Common myeloid progenitor, CD34-positive (primary cell): ENCODE measurements around the gene SRI.
A peak's percentile ranks its signal among the peaks of the same experiment; 100 is the strongest.
"Not testable (repeated sequence)": the region's sequence is repeated elsewhere in the genome, so short reads cannot be mapped to it uniquely, and the experiment has no call there.

Source experiments
- CTCF ChIA-PET: fragments of 350-600 bp; sonication (Branson Sonifier 250); formaldehyde crosslinking; loops from one replicate; lab custom pipeline; 2021; ENCODE audit warnings: antibody characterized with exemption; lab: Charles Lee
- POLR2A ChIA-PET: fragments of 350-600 bp; sonication (Branson Sonifier 250); formaldehyde crosslinking; loops from one replicate; lab custom pipeline; 2021; ENCODE audit warnings: antibody characterized with exemption; lab: Charles Lee
- DNase-seq, 3 donors: peaks; one replicate each; pipeline versions ENCODE4 v3.0.0 to v3.0.0-alpha.2; 2013
- H3K27ac ChIP-seq, 2 experiments: 1 replicate in 1 of 2; 2 replicates in 1 of 2; pipeline ENCODE4 v1.7.0; 2013; ENCODE audit warnings: inconsistent platforms in 2 of 2, low read length in 2 of 2, mild to moderate bottlenecking in 2 of 2, low read depth in 1 of 2, moderate library complexity in 1 of 2; ENCODE audit not compliant: severe bottlenecking in 2 of 2, insufficient read depth in 1 of 2, poor library complexity in 1 of 2
- H3K27me3 ChIP-seq, 5 experiments: replicated peaks in 2 of 5; 1 replicate in 3 of 5; 2 replicates in 2 of 5; pipeline versions ENCODE4 v1.6.1 to v1.7.0; 2013; ENCODE audit warnings: low read length in 4 of 5, mild to moderate bottlenecking in 2 of 5, moderate library complexity in 2 of 5, inconsistent platforms in 1 of 5; ENCODE audit not compliant: insufficient read depth in 5 of 5, control insufficient read depth in 4 of 5
- H3K36me3 ChIP-seq, 4 experiments: 1 replicate in 2 of 4; 2 replicates in 2 of 4; pipeline versions ENCODE4 v1.6.1 to v1.7.0; 2013; ENCODE audit warnings: low read length in 3 of 4, control low read depth in 1 of 4, mild to moderate bottlenecking in 1 of 4; ENCODE audit not compliant: control insufficient read depth in 4 of 4, insufficient read depth in 4 of 4
- H3K4me1 ChIP-seq, 4 experiments: 1 replicate in 3 of 4; 2 replicates in 1 of 4; pipeline versions ENCODE4 v1.6.1 to v1.7.1; 2013; ENCODE audit warnings: low read length in 3 of 4, mild to moderate bottlenecking in 3 of 4, control low read depth in 1 of 4, inconsistent platforms in 1 of 4, moderate library complexity in 1 of 4; ENCODE audit not compliant: control insufficient read depth in 4 of 4, insufficient read depth in 4 of 4; ENCODE audit errors: control extremely low read depth in 1 of 4
- H3K4me3 ChIP-seq, 7 experiments: 1 replicate in 4 of 7; 2 replicates in 3 of 7; pipeline versions ENCODE4 v1.5.1 to v1.7.0; 2013; ENCODE audit warnings: mild to moderate bottlenecking in 7 of 7, low read length in 6 of 7, moderate library complexity in 6 of 7, inconsistent platforms in 2 of 7, low read depth in 2 of 7, control low read depth in 1 of 7; ENCODE audit not compliant: insufficient read depth in 4 of 7, control insufficient read depth in 1 of 7; ENCODE audit errors: extremely low read depth in 1 of 7
- H3K9me3 ChIP-seq, 5 experiments: 1 replicate in 4 of 5; 2 replicates in 1 of 5; pipeline versions ENCODE4 v1.6.1 to v1.7.1; 2013; ENCODE audit warnings: low read length in 4 of 5, mild to moderate bottlenecking in 2 of 5, inconsistent platforms in 1 of 5, low read depth in 1 of 5, moderate library complexity in 1 of 5; ENCODE audit not compliant: control insufficient read depth in 4 of 5, insufficient read depth in 2 of 5; ENCODE audit errors: control extremely low read depth in 1 of 5
- WGBS: methylation state at CpG from one replicate; pipeline ENCODE4 v1.1.5; 2013; ENCODE audit not compliant: insufficient coverage; 5-methylcytosine and 5-hydroxymethylcytosine counted together

Gene SRI

GRCh38 chr7:88167223-88167622, 52.6 kb downstream of the SRI start:
- Histone ChIP-seq H3K4me3 (no peak overlapping the region), H3K9me3 (no peaks in the 10 kb centered on the region), H3K27ac (no peak overlapping the region), H3K27me3 (no peaks in the 10 kb centered on the region), H3K4me1 (no peaks in the 10 kb centered on the region), H3K36me3 (no peaks in the 10 kb centered on the region)
- ChIA-PET CTCF (interaction anchor here (0.7 kb wide), 1 partner anchor 51 kb away, joined by 3 read pairs; no protein-coding TSS in a partner anchor), POLR2A (no interaction called here)
- WGBS = 84% methylated on average over 2 of the region's 2 CpGs
- DNase-seq = no peak

DNA sequence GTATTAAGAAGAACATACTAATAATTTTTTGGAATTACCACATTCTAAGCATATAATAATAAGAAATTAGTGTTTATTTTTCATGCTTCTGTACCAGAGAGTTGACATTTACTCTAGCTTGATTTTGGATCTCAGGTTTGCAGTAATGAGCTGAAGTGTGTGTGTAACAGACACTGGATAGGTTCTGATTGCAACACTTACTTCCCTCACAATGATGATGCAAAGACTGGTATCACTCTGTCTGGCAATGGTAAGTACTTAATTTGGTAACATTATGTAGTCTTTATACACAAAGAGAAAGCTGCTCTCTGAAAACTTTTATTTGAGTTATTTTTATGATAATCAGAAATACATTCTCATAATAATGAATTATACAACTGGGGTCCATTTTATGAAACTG, 54.1 kb downstream of the SRI start:
- ChIA-PET POLR2A (no interaction called here), CTCF (no interaction called here)
- H3K9me3 ChIP-seq = no peaks in the 10 kb centered on the region
- no peak overlapping the region for H3K27ac ChIP-seq
- H3K36me3 ChIP-seq = no peaks in the 10 kb centered on the region
- peak in 2 of 3 donors; percentile 2 to 9 for DNase-seq
- H3K27me3 ChIP-seq = no peaks in the 10 kb centered on the region
- H3K4me3 ChIP-seq = no peak overlapping the region
- no peaks in the 10 kb centered on the region for H3K4me1 ChIP-seq

- H3K36me3 ChIP-seq = peaks cover 0 to 17% (median 1%) of the 10 kb centered on the region in 4 experiments
- POLR2A ChIA-PET, H3K4me1 ChIP-seq, DNase-seq, H3K27me3 ChIP-seq, H3K4me3 ChIP-seq, H3K27ac ChIP-seq: not testable (repeated sequence)
- peaks cover 0 to 13% (median 2%) of the 10 kb centered on the region in 5 experiments for H3K9me3 ChIP-seq
- WGBS = no CpG with 5 or more reads among the region's 2 CpGs
- CTCF ChIA-PET = interaction anchor here (0.9 kb wide), 1 partner anchor 9 kb away, joined by 3 read pairs; no protein-coding TSS in a partner anchor
These were observed 60.1 kb downstream of the SRI start for GRCh38 chr7:88159741-88160140.

DNA sequence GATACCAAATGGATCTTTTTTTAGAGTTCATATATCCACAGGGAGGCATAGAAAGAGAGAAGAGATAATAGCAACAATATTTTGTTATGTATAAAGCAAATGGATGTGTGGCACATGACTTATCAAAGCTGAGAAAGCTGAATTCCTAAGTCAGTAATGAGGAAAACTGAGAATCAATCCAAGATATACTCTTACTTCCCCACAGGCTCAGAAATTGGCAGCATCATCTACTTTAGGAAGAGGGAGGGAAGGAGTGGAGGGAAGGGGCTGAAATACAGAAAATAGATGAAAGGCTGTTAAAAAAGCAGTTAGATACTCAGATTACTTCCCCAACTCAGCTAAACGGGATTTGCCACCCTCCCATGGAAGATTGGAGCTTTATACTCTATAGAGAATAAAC, 63.5 kb downstream of the SRI start:
- H3K4me1 ChIP-seq = no peaks in the 10 kb centered on the region
- CTCF ChIA-PET = no interaction called here
- H3K27me3 ChIP-seq = no peaks in the 10 kb centered on the region
- H3K4me3 ChIP-seq = no peak overlapping the region
- H3K36me3 ChIP-seq = peaks cover 0 to 22% (median 3%) of the 10 kb centered on the region in 4 experiments
- POLR2A ChIA-PET = no interaction called here
- no peak for DNase-seq
- peaks cover 0 to 13% (median 2%) of the 10 kb centered on the region in 5 experiments for H3K9me3 ChIP-seq
- H3K27ac ChIP-seq = no peak overlapping the region
- WGBS = no CpG with 5 or more reads among the region's 1 CpG

DNA sequence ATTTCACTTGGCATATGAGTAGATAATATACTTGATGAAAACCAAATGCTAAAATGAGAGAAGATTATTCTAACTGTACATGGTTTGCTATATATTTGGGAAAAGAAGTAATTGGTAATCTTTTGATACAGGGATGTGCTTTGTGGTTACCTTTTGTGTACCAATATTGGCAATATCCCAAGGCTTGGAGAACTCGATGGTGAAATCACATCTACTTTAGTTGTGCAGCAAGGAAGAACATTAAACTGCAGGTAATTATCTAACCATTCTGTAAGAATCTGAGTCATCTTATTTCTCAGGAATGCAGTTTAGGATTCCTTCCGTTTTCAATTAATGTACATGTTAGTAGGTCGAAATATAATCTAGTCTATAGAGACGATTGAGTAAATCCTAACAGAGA, 64.1 kb downstream of the SRI start:
- H3K36me3 ChIP-seq = peaks cover 0 to 24% (median 6%) of the 10 kb centered on the region in 4 experiments
- CTCF ChIA-PET = no interaction called here
- DNase-seq = no peak
- no peak overlapping the region for H3K4me3 ChIP-seq
- 100% methylated on average over 3 of the region's 4 CpGs for WGBS
- POLR2A ChIA-PET = no interaction called here
- H3K9me3 ChIP-seq = peaks cover 0 to 13% (median 2%) of the 10 kb centered on the region in 5 experiments
- no peak overlapping the region for H3K27ac ChIP-seq
- no peaks in the 10 kb centered on the region for H3K4me1 ChIP-seq
- no peaks in the 10 kb centered on the region for H3K27me3 ChIP-seq
